ENCODE data around the gene GLI2.

GLI2 gene

GRCh38 chr2:120771781-120772208 lies 36.1 kb downstream of the GLI2 start:
- H4K20me1 ChIP-seq (ENCODE audit: insufficient read depth, low read length), result no peaks in the 10 kb centered on the region
- H3K4me3 ChIP-seq (ENCODE audit: low read length), result no peak overlapping the region
- H3K9me3 ChIP-seq (replicated peaks; ENCODE audit: insufficient read depth, low read length), result no peaks in the 10 kb centered on the region
- no peaks in the 10 kb centered on the region for H3K4me1 ChIP-seq (ENCODE audit: low read length)
- H3K36me3 ChIP-seq (replicated peaks; ENCODE audit: insufficient read depth, low read length), result no peaks in the 10 kb centered on the region
- no peak for DNase-seq
- no peaks in the 10 kb centered on the region for H3K79me2 ChIP-seq (ENCODE audit: low read length)
- TF ChIP-seq EZH2phosphoT487 (IDR thresholded peaks at IDR 0.05; ENCODE audit: low read length) (no peak), CTCF (IDR thresholded peaks at IDR 0.05; ENCODE audit: low read length) (no peak), EZH2 (optimal IDR thresholded peaks at IDR 0.05; ENCODE audit: low read depth, low read length) (no peak)
- no peak overlapping the region for H2AFZ ChIP-seq (ENCODE audit: low read length)
- H3K9ac ChIP-seq (ENCODE audit: low read length), result no peak overlapping the region
- no peaks in the 10 kb centered on the region for H3K9me2 ChIP-seq (replicated peaks; ENCODE audit: insufficient read depth, low read length)
- H3K27me3 ChIP-seq (replicated peaks; ENCODE audit: insufficient read depth, low read length), result peaks cover 4% of the 10 kb centered on the region; the same call in 1 of the 2 replicates
- no peaks in the 10 kb centered on the region for H3F3A ChIP-seq (ENCODE audit: insufficient read depth, low read length)
- no peak overlapping the region for H3K4me2 ChIP-seq (ENCODE audit: low read depth, low read length)
- H3K27ac ChIP-seq (ENCODE audit: low read length), result no peak overlapping the region

- TF ChIP-seq EZH2 (optimal IDR thresholded peaks at IDR 0.05; ENCODE audit: low read depth, low read length) (no peak), CTCF (IDR thresholded peaks at IDR 0.05; ENCODE audit: low read length) (no peak), EZH2phosphoT487 (IDR thresholded peaks at IDR 0.05; ENCODE audit: low read length) (no peak)
- no peaks in the 10 kb centered on the region for H3K9me3 ChIP-seq (replicated peaks; ENCODE audit: insufficient read depth, low read length)
- H3K9me2 ChIP-seq (replicated peaks; ENCODE audit: insufficient read depth, low read length), result no peaks in the 10 kb centered on the region
- no peaks in the 10 kb centered on the region for H3F3A ChIP-seq (ENCODE audit: insufficient read depth, low read length)
- no peaks in the 10 kb centered on the region for H3K79me2 ChIP-seq (ENCODE audit: low read length)
- no peaks in the 10 kb centered on the region for H3K36me3 ChIP-seq (replicated peaks; ENCODE audit: insufficient read depth, low read length)
- DNase-seq, result no peak
- no peaks in the 10 kb centered on the region; the same call in 1 of the 2 replicates for H3K27me3 ChIP-seq (replicated peaks; ENCODE audit: insufficient read depth, low read length)
- H3K9ac ChIP-seq (ENCODE audit: low read length), result no peak overlapping the region
- no peak overlapping the region for H3K4me2 ChIP-seq (ENCODE audit: low read depth, low read length)
- no peak overlapping the region for H3K4me3 ChIP-seq (ENCODE audit: low read length)
- H4K20me1 ChIP-seq (ENCODE audit: insufficient read depth, low read length), result no peaks in the 10 kb centered on the region
- H2AFZ ChIP-seq (ENCODE audit: low read length), result no peak overlapping the region
- H3K4me1 ChIP-seq (ENCODE audit: low read length), result no peaks in the 10 kb centered on the region
- no peak overlapping the region for H3K27ac ChIP-seq (ENCODE audit: low read length)
These were observed 36.6 kb downstream of the GLI2 start for GRCh38 chr2:120772261-120772660.

- Histone ChIP-seq H3K79me2 (ENCODE audit: low read length) (no peaks in the 10 kb centered on the region), H3K4me2 (ENCODE audit: low read depth, low read length) (no peak overlapping the region), H3K36me3 (replicated peaks; ENCODE audit: insufficient read depth, low read length) (no peaks in the 10 kb centered on the region), H2AFZ (ENCODE audit: low read length) (no peak overlapping the region), H3K4me1 (ENCODE audit: low read length) (no peaks in the 10 kb centered on the region), H3K27ac (ENCODE audit: low read length) (no peak overlapping the region), H3F3A (ENCODE audit: insufficient read depth, low read length) (no peaks in the 10 kb centered on the region), H3K9ac (ENCODE audit: low read length) (no peak overlapping the region), H3K9me2 (replicated peaks; ENCODE audit: insufficient read depth, low read length) (no peaks in the 10 kb centered on the region), H3K4me3 (ENCODE audit: low read length) (no peak overlapping the region), H4K20me1 (ENCODE audit: insufficient read depth, low read length) (no peaks in the 10 kb centered on the region), H3K9me3 (replicated peaks; ENCODE audit: insufficient read depth, low read length) (no peaks in the 10 kb centered on the region), H3K27me3 (replicated peaks; ENCODE audit: insufficient read depth, low read length) (no peaks in the 10 kb centered on the region; the same call in 1 of the 2 replicates)
- DNase-seq, result no peak
- TF ChIP-seq EZH2phosphoT487 (IDR thresholded peaks at IDR 0.05; ENCODE audit: low read length) (no peak), CTCF (IDR thresholded peaks at IDR 0.05; ENCODE audit: low read length) (no peak), EZH2 (optimal IDR thresholded peaks at IDR 0.05; ENCODE audit: low read depth, low read length) (no peak)
These were observed 37.6 kb downstream of the GLI2 start for GRCh38 chr2:120773186-120773800.

Measured in MM.1S (cell line).